GM19324 (cell line): ENCODE results near the gene ZCCHC24.

Source experiments
- ATAC-seq: cut with Tn5 transposase; IDR thresholded peaks from one replicate; pipeline ENCODE4 v1.9.1; 2021; ENCODE audit warnings: mild to moderate bottlenecking, moderate library complexity; ENCODE audit not compliant: unreplicated experiment, low FRiP score

Gene ZCCHC24

GRCh38 chr10:79402951-79403350 is 42.5 kb downstream of the ZCCHC24 start:
- ATAC-seq: no peak

GRCh38 chr10:79402625-79402946 is 42.8 kb downstream of the ZCCHC24 start:
- no peak for ATAC-seq

- no peak for ATAC-seq
These were observed 44.2 kb downstream of the ZCCHC24 start for GRCh38 chr10:79401015-79401921.

GRCh38 chr10:79400146-79401004 is 45.0 kb downstream of the ZCCHC24 start:
- no peak for ATAC-seq

DNA sequence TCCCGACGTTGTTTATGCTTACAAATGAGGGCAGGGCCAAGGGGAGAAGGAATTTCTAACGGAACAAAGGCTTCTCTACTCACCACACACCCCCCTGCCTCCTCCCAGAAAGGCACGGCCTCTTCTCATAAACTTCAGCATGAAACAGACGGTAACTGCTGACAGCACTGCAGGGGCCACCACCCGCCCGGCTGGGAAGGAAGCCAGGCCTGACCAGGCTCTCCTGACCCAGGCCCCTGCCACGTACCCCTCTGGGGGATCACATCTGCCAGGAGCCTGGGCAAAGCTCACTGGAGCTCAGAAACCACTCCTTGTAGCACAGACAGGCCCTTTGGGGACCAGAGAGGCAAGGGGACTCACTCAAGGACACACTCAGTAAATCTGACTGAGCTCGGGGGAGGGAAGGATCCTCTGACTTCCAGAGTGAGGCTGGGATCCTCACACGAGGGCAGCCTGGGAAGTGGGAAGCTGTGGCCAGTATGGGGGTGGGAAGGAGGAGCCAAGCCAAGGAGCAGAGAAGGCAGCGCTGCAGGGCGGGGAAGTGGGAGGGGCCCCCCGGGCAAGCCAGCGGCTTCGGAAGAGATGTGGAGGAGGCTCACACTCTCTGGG is 46.1 kb downstream of the ZCCHC24 start:
- ATAC-seq: no peak

DNA sequence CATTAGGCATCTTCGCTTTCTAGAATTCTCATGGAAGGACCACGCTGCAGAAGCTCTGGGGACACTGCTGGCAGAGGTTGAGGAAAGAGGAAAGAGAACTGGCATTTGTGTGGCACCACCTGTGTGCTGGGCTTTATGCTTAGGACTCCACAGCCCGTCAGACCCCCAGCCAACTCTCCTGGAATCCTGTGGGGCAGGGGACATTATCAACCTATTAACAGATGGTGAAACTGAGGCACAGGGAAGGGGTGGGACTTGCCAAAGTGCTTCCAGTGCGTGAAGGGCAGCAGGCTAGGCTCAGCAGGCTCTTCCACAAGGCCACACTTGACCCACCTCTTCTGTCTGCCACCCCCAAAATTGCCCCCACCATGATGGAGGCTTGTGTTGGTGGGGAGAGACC is 46.8 kb downstream of the ZCCHC24 start:
- ATAC-seq: no peak

- ATAC-seq: no peak
These were observed 47.7 kb downstream of the ZCCHC24 start for GRCh38 chr10:79397575-79398303.

GRCh38 chr10:79397051-79397450 is 48.4 kb downstream of the ZCCHC24 start:
- no peak for ATAC-seq

DNA sequence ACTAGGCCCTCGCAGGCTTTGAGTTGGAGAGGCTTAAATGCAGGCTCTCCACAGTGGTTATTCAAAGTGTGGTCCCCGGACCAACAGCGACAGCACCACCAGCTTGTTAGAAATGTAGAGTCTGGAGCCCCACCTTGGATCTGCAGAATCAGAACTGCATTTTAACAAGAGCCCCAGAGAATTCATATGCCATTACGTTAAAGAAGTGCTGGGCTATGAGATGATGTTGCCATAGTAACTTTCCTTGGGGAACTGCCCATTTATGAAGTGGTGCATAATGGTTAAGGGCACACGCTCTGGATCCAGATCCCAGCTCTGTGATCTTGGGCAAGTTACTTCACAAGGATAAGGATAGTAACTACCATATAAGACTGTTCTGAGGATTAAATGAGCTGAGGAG is 48.9 kb downstream of the ZCCHC24 start:
- no peak for ATAC-seq

DNA sequence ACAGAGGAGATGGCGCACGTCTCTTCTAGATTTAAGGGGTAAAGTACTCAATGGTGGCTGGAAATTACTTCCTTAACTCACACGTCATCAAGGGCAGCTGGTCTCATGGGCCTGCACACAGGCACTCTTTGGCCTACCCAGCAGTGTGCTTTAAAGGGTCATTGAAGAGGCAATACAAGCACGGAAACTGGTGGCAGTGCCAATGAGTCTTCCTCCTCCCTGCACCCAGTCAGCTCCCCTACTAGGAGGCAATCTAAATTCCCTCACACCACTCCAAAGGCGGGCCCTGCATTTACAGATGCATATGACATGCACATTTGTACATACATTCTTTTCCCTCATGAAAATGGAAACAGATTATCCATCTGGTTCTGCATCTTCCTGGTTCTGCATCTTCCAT is 50.8 kb downstream of the ZCCHC24 start:
- ATAC-seq: no peak

DNA sequence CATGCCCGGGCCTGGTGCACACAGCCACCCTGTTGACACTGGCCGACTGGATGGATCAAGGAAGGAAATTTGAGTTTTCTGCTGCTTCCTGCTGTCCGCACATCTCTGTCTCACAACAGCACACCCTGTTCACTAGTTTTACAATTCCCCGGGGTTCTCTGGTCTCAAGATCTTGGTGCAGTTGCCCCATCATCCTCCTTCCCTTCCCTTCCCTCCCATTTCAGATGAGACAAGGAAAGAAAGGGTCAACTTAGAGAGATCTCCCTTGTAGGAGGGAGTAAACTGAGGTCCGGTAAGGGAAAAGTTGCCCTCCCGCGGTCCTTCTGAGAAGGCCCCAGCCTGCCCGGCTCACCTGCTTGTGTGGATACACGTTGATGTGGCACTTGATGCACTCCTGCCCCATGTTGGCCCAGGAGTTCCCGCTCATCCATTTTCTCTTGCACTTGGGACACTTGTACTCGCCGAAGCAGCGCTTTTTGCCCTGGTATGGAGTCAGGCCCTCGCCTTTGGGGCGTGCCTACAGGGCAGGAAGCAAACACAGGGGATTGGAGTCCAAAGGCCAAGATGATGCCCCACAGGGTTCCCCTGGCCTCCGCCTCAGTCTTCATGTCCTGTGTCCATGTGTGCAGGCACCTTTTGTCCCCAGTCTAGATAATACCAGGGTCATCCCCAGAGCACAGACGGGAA is 51.4 kb downstream of the ZCCHC24 start:
- ATAC-seq: no peak

GRCh38 chr10:79393221-79393923 is 52.1 kb downstream of the ZCCHC24 start:
- ATAC-seq: no peak

DNA sequence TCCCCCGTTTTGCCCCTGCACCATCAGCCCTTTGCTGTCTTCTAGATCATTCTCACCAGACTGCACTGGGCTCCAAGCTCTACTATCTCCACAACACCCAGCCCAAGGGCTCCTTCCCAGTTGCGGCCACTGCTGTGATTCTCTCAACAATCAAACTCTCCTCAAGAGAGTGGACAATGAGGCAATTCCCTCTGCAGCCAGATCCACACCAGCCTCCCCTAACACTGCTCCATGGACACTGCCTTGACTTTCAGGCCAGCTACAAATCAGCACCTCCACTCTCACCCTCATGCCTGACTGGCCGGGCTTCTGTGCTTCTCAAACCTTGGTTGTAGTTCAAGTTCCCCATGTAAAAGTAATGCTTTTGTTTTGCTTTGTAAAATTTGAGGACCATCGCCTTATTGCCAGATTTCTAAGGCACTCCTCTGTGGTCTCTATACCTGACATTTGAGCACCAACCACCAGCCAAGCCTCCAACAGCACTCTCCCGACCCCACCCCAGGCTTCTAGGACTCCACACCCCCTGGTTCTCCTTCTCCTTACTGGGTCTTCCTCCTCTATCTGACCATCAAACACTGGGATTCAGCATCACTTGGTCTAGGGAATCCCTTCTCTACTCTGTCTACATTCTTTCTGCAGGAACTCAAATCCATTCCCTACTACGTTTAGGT is 52.8 kb downstream of the ZCCHC24 start:
- no peak for ATAC-seq

DNA sequence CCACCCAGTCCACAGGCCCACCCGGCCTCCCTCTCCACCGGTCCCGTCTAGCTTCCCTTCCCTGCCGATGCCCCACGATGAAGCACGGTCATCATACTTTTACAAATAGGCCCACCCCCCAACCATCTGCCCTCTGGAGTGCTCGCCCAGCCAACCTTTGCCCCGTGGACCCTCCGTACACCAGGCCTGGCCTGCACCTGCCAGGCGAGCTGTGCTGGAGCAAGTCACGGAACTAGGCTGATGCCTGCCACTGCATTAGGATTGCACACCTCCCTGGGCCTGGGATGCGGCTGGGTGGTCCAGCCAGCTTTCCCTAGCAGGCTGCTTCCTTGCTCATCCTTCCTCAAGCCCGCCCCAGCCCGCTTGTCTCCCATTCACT is 53.4 kb downstream of the ZCCHC24 start:
- no peak for ATAC-seq

DNA sequence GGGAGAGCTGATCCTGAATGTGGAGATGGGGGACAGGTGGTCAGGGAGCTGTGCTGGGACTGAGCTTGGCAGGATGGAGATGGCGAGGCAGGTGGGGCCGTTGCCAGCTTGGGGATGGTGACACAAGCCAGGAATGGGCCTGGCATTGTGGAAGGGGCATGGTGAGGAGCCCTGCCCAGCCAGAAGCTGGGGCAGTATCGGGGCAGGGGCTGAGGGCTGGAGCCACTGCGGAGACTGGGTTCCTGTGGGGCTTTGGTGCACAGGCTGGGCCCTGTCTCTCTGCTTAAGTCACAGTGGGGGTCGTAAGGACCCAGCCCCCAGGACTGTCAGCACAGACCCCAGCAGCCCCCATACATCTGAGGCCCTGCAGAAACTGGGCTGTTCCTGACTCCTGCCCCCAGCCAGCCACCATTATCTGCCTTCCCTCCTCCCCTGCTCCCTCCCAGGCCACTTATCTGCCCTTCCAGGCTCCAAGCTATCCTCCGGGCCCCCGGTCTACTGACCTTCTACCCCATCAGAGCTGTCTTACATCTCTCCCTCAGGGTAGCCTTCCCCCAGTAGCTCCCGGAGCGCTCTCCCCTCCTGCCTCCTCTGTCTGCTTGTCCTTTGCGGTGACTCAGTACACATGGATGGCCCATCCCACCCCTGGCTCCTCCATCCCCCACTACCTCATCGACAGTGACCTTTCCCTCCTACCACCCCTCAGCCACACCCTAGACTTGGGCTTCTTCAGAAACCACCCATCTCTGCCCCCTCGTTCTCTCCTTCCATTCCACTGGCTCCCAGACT is 54.0 kb downstream of the ZCCHC24 start:
- no peak for ATAC-seq

- ATAC-seq: no peak
These were observed 54.7 kb downstream of the ZCCHC24 start for GRCh38 chr10:79390551-79391229.

DNA sequence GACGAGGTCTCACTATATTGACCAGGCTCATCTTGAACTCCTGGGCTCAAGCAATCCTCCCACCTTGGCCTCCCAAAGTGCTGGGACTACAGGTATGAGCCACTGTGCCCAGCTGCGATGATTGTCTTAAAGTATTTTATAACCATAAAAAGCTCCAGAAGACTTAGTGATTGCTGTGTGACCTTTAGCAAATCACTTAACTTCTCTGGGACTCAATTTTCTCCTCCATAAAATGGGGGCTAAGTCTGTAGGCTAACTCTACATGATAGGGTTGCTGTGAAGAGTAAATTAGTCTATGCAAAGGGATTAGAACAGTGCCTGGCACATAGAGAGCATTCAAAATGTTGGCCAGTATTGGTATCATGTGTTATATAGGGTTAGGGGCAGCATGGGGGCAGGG is 55.4 kb downstream of the ZCCHC24 start:
- ATAC-seq: no peak
